HK-2 (cell line): ENCODE data around the gene BMP2K.
"Not testable (repeated sequence)": the region's sequence is repeated elsewhere in the genome, so short reads cannot be mapped to it uniquely, and the experiment has no call there.

Source experiments
- DNase-seq: peaks from one replicate; pipeline ENCODE4 v3.0.0-alpha.2; 2018; ENCODE audit not compliant: unreplicated experiment

Gene BMP2K

DNA sequence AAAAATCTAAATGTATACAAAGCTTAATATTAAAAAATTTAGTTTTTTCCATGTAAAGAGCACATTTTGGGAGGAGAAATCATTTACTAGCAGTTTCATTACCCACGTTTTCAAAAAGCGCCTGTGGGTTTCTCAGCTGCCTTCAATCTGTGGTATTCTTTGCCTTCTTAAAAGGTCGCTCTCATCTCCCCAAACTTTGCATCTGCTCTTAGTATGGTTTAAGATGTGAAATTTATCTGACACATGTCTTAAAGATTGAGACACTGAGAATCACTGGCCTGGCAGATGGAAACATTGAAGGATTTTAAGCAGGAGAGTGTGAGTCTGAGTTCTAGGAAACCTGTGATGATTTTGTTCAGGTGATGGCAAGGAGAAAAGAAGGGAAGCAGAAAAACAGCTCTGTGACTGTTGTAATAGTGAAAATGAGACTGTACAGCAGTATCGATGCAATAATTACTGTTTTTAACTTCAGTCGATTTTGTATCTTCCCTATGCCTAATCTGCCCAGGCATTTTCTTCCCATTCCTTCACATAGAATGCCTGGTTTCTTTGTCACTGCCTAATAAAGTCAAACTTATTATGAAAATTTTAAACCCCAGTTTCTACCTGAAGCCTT lies 87.2 kb downstream of the BMP2K start:
- no peak for DNase-seq

DNA sequence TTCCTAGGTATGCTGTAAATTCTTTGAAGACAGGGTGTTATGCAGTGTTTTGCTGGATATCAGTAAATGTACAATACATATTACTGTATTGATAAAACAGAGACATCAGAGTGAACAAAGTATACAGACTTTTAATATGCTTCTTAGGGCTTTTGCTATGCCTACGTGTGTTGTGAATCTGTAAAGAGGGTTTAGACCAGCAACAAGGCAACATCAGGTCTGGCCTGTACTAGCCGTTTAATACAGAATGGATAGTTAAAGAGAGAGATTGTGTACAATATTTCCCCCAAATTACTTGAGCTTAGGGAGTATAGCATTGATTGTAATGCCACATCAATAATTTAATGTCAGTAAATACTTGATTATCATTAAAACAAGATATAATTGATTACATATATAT lies 87.8 kb downstream of the BMP2K start:
- DNase-seq: no peak

DNA sequence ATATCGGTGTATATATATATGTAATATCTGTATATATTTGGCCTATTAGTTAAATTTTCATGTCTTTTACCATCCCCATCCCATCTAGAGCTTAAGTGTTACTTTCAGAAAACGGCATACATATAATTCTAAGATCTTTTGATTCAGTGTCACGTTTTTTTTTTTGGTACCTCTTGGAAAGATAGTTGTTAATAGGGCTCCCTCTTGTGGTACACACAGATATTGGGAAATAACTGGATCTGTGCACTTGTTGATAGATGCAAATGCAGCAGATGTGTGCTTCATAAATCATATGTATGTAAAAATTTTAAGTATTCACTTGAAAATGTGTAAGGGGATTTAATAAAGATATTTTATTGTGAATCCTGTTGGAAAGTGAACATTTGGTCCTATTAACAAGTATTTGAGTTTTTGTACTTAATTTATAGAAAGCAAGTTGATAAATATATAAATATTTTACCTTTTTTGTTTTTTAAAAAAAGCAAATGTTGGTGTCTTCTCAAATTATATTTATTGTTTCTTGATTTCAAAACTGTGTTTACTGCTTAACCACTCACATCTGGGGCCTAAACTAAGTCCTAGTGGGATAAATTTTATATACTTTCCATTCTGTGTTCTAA lies 88.4 kb downstream of the BMP2K start:
- DNase-seq: no peak

- no peak for DNase-seq
These were observed 89.3 kb downstream of the BMP2K start for GRCh38 chr4:78865451-78865850.

DNA sequence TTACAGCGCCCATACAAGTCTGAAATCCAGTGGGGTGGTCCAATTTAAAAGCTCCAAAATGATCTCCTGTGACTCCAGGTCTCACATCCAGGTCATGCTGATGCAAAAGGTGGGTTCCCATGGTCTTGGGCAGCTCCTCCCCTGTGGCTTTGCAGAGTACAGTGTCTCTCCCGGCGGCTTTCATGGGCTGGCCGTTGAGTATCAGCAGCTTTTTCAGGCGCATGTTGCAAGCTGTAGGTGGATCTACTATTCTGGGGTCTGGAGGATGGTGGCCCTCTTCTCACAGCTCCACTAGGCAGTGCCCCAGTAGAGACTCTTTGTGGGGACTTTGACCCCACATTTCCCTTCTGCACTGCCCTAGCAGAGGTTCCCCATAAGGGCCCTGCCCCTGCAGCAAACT lies 92.6 kb downstream of the BMP2K start:
- DNase-seq: not testable (repeated sequence)

DNA sequence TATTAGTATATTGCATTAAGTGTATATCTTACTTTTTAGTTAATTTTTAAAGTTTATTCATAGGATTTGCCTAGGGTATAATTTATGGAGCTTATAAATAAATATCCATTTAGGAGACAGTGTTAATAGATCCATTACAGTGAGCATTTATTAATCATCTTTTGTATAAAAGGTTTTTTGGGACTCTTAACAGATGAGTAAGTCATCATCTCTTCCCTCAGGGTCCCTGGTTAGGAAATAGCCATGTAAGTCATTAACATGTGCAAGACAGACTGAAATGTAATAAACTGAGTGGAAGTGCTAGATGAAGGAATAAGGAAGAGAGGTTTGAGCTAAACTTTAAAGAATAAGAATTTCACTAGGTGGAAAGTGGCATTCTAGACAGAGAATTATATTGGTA lies 93.9 kb downstream of the BMP2K start:
- DNase-seq: no peak

DNA sequence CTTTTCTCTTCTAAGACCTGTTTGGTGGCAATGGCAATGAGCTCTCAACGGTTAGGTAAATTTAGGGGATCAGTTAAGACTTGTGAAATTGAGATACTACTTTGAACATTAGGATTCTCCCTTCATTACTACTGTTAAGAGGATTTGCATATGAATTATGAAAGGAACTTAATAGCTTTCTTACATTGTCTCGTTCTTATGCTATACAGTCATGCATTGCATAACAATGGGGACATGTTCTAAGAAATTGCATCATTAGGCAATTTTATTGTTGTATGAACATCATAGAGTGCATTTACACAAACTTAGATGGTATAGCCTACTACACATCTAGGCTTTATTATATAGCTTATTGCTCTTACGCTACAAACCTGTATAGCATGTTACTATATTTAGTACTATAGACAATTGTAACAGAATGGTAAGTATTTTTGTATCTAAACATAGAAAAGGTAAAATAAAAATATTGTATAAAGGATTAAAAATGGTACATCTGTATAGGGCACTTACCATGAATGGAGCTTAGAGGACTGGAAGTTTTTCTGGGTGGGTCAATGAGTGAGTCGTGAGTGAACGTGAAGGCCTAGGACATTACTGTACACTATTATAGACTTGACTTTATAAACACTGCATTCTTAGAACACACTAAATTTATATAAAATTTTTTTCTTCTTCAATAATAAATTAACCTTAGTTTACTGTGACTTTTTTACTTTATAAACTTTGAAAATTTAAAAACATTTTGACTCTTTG lies 100.6 kb downstream of the BMP2K start:
- DNase-seq: no peak

DNA sequence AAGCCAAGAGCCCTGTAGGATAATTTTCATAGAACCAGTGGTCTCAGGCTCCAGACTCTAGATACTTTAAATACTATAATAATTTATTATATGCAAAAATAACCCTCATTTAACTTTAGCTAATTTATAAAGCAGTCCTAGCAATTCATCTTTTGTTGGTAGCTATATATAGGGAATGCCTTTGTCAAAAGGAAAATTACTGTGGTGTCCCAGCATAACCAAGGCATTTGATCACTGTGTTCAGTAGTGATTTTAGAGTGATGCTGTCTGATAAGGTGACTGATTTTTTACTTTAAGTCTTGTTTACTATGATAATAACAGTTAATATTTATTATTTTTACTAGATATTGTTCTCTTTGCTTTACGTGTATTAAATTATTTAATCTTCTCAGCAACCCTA lies 101.9 kb downstream of the BMP2K start:
- DNase-seq: no peak

GRCh38 chr4:78880874-78881492 lies 104.8 kb downstream of the BMP2K start:
- DNase-seq: no peak

- DNase-seq: no peak
These were observed 109.4 kb downstream of the BMP2K start for GRCh38 chr4:78885598-78885997.

- DNase-seq: no peak
These were observed 113.8 kb downstream of the BMP2K start for GRCh38 chr4:78889955-78890354.

DNA sequence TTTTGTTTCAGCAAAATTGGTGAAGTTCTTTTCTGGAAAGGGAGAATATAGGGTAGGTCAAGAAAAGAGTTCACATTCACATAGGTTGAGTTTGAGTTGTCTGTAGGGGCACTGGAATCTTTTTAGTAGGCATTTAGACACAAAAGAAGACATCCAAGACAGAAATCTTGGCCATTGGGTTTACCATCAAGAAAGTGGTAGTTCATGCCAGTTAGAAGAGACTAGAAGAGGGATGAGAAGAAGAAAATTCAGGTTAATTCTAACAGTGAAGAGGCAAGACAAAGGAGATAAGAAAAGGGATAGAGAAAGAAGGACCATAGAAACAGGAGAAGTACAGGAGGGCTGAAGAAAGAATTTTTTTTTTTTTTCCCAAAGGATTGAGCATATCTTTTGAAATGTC lies 123.2 kb downstream of the BMP2K start:
- no peak for DNase-seq

GRCh38 chr4:78901882-78902281 lies 125.7 kb downstream of the BMP2K start:
- DNase-seq: no peak

GRCh38 chr4:78902298-78902697 lies 126.1 kb downstream of the BMP2K start:
- no peak for DNase-seq

DNA sequence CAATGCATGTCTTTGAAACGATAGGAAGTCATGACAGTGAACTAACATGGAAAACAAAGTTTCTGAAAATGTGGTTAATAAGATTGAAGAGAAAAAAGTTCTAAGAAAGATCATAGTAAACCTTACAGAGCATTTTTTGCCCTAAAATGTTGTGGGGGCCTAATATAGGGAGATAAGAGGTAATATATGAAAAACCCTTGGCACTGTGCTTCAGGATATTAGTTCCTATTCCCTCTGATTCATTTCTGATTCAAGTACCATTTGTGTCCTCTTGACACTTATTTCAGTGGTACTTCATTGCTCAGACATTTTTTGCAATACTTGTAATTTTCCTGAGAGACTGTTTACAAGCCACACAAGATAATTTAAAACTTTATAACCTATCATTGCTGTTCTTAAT lies 128.0 kb downstream of the BMP2K start:
- no peak for DNase-seq

GRCh38 chr4:78907638-78908037 lies 131.5 kb downstream of the BMP2K start:
- no peak for DNase-seq

- not testable (repeated sequence) for DNase-seq
These were observed 132.8 kb downstream of the BMP2K start for GRCh38 chr4:78908974-78909373.

DNA sequence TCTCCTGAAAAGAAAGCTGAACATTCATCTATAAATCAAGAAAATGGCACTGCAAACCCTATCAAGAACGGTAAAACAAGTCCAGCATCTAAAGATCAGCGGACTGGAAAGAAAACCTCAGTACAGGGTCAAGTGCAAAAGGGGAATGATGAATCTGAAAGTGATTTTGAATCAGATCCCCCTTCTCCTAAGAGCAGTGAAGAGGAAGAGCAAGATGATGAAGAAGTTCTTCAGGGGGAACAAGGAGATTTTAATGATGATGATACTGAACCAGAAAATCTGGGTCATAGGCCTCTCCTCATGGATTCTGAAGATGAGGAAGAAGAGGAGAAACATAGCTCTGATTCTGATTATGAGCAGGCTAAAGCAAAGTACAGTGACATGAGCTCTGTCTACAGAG lies 134.5 kb downstream of the BMP2K start:
- DNase-seq: no peak

- DNase-seq: no peak
These were observed 146.1 kb downstream of the BMP2K start for GRCh38 chr4:78922207-78922606.

DNA sequence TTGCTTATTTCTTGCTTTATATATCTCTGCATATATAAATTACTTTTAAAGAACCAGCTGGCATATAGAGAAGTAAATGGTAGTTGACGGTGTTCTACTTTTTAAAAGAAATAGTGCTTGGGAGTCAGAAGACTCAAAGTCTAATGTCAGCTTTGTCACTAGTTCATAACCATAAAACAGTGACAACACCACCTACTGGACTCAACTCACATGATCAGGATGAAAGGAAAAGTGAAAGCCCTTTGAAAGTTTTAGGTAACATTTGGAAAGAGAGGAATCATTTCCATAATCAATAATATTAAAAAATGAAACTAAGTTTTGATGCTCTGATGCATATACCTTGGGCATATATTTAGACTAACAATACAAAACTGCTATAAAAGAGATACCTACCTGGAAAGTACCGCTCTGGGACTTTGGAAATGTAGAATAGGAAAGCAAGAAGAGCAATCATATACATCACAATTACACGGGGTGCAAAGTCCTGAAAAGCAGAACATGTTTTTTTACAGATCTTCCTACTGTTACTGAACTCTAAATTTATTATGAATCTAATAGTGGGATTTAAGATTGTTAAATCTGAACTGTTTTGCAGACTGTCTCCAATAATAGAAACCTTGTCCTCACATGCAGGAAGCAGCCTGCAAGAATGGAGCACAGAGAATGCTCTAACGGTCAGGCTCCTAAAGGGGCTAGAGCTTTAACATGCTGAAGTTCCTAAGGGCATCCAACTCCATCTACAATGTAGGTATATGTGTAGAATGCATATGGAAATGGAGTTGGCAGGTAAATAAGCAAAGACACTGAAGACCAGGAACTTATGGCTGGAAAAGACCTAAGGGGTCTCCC lies 147.5 kb downstream of the BMP2K start:
- DNase-seq: no peak

DNA sequence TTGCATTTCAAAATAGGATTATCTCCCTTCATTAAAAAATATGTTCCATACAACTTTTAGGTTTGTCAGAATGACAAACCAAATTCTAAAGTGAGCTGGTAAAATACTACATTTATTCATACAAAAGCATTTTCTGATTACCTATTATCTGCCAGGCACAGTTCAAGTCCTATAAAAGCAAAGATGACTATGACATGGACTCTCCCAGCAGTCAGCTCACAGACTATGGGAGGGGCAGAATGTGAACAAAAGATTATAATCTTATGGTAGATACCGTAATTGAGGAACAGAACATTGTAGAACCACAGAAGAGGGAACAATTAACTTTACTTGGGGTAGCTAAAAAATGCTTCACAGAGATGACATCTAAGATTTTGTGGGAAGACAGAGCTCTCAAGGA lies 150.7 kb downstream of the BMP2K start:
- DNase-seq: no peak

DNA sequence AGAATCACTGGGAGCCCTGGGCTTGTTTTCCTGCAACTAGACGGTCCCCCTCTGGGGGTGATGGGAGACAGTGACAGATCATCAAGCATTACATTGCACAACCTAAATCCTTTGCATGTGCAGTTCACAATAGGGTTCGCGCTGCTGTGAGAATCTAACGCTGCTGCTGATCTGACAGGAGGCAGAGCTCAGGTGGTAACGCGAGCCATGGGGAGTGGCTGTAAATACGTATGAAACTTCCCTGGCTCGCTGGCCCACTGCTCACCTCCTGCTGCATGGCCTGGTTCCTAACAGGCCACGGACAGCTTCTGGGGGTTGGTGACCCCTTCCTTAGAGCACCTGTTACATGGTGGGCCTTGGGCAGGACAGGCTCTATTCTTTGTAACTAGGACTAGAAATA lies 152.7 kb downstream of the BMP2K start:
- no peak for DNase-seq
